ACHN (cell line): ENCODE results near the gene MC4R.

Experiments
- DNase-seq: peaks from one replicate; pipeline ENCODE4 v3.0.0-alpha.2; 2015
- in situ Hi-C: cut with HindIII; loops from 2 replicates; pipeline ENCODE4 v1.10.0; 2017; ENCODE audit warnings: low sequenced_read_pairs, low pct_ligation_motif_present, low pct_unique_long_range_greater_than_20kb

MC4R gene

GRCh38 chr18:60347526-60348045, 25.0 kb downstream of the MC4R start:
- in situ Hi-C loops, result no loop called here
- DNase-seq, result no peak

- in situ Hi-C loops, result no loop called here
- no peak for DNase-seq
Measured at GRCh38 chr18:60339018-60339417, 33.6 kb downstream of the MC4R start.

GRCh38 chr18:60331890-60332289, 40.7 kb downstream of the MC4R start:
- in situ Hi-C loops, result no loop called here
- DNase-seq, result no peak

- DNase-seq, result no peak
- in situ Hi-C loops, result no loop called here
Measured at GRCh38 chr18:60329131-60329530, 43.4 kb downstream of the MC4R start.

- no peak for DNase-seq
- in situ Hi-C loops, result no loop called here
Measured at GRCh38 chr18:60327880-60328279, 44.7 kb downstream of the MC4R start.

GRCh38 chr18:60322591-60322990, 50.0 kb downstream of the MC4R start:
- in situ Hi-C loops, result no loop called here
- no peak for DNase-seq
